ENCODE data around the gene ST3GAL6. TPM values are rescaled to one million over a fixed set of nuclear protein-coding genes. Genes with fewer than 3 reads are reported as not detected.

ST3GAL6 gene
- total and polyA plus RNA-seq, 9 of the 15 experiments (the other 6 are each of a cell fraction or from before 2014, with no cell fraction given) = 0.14 TPM; not detected in 8

DNA sequence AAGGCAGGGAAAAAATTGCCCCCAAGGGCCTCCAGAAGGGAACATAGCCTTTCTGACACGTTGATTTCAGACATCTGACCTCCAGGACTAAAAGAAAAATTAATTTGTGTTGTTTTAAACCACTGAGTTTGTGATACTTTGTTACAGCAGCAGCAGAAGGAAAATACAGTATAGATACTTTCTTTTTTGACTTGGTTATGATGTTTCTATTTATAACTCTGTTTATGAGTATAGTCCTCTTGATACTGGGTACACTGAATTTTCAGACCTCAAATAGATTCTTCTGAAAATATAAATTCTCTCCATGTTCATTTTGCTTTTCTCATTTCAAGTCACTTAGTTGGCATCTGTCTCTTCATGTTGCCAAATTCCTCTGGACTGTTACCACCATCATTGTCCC is 44.4 kb upstream of the ST3GAL6 start (continued):
- TF ChIP-seq HMG20A (CRISPR knock-in tag; conservative IDR thresholded peaks at IDR 0.05) = no peak
- no peak for TF ChIP-seq ZNF436 (CRISPR knock-in tag; IDR thresholded peaks at IDR 0.05)
- TF ChIP-seq, protein P1, sequence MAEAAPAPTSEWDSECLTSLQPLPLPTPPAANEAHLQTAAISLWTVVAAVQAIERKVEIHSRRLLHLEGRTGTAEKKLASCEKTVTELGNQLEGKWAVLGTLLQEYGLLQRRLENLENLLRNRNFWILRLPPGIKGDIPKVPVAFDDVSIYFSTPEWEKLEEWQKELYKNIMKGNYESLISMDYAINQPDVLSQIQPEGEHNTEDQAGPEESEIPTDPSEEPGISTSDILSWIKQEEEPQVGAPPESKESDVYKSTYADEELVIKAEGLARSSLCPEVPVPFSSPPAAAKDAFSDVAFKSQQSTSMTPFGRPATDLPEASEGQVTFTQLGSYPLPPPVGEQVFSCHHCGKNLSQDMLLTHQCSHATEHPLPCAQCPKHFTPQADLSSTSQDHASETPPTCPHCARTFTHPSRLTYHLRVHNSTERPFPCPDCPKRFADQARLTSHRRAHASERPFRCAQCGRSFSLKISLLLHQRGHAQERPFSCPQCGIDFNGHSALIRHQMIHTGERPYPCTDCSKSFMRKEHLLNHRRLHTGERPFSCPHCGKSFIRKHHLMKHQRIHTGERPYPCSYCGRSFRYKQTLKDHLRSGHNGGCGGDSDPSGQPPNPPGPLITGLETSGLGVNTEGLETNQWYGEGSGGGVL (CRISPR knock-in tag; IDR thresholded peaks at IDR 0.05) = no peak
- TF ChIP-seq, protein P2, sequence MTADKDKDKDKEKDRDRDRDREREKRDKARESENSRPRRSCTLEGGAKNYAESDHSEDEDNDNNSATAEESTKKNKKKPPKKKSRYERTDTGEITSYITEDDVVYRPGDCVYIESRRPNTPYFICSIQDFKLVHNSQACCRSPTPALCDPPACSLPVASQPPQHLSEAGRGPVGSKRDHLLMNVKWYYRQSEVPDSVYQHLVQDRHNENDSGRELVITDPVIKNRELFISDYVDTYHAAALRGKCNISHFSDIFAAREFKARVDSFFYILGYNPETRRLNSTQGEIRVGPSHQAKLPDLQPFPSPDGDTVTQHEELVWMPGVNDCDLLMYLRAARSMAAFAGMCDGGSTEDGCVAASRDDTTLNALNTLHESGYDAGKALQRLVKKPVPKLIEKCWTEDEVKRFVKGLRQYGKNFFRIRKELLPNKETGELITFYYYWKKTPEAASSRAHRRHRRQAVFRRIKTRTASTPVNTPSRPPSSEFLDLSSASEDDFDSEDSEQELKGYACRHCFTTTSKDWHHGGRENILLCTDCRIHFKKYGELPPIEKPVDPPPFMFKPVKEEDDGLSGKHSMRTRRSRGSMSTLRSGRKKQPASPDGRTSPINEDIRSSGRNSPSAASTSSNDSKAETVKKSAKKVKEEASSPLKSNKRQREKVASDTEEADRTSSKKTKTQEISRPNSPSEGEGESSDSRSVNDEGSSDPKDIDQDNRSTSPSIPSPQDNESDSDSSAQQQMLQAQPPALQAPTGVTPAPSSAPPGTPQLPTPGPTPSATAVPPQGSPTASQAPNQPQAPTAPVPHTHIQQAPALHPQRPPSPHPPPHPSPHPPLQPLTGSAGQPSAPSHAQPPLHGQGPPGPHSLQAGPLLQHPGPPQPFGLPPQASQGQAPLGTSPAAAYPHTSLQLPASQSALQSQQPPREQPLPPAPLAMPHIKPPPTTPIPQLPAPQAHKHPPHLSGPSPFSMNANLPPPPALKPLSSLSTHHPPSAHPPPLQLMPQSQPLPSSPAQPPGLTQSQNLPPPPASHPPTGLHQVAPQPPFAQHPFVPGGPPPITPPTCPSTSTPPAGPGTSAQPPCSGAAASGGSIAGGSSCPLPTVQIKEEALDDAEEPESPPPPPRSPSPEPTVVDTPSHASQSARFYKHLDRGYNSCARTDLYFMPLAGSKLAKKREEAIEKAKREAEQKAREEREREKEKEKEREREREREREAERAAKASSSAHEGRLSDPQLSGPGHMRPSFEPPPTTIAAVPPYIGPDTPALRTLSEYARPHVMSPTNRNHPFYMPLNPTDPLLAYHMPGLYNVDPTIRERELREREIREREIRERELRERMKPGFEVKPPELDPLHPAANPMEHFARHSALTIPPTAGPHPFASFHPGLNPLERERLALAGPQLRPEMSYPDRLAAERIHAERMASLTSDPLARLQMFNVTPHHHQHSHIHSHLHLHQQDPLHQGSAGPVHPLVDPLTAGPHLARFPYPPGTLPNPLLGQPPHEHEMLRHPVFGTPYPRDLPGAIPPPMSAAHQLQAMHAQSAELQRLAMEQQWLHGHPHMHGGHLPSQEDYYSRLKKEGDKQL (CRISPR knock-in tag; IDR thresholded peaks at IDR 0.05; ENCODE audit: borderline replicate concordance) = no peak
- TF ChIP-seq KLF6 (CRISPR knock-in tag; IDR thresholded peaks at IDR 0.05; ENCODE audit: borderline replicate concordance) = no peak
- no peak for TF ChIP-seq ZNF717 (CRISPR knock-in tag; IDR thresholded peaks at IDR 0.05)

All from K562 (cell line).